Measurements from ENCODE around the gene WBP1L.

GRCh38 chr10:102770792-102771191 lies 27.0 kb downstream of the WBP1L start:
- TF ChIP-seq, protein P1, sequence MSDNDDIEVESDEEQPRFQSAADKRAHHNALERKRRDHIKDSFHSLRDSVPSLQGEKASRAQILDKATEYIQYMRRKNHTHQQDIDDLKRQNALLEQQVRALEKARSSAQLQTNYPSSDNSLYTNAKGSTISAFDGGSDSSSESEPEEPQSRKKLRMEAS (IDR thresholded peaks at IDR 0.05; ENCODE audit: low read depth, low read length) = no peak
- TF ChIP-seq CTCF (IDR thresholded peaks at IDR 0.05; ENCODE audit: low read depth, low read length) = no peak
- no peak for TF ChIP-seq POLR2A (IDR thresholded peaks at IDR 0.05; ENCODE audit: extremely low read depth, insufficient read length)
- TF ChIP-seq MYC (IDR thresholded peaks at IDR 0.05; ENCODE audit: low read depth, low read length) = no peak
